NT2/D1 (cell line): Measurements from ENCODE around the gene TFPI.

Experiments used
- SUZ12 ChIP-seq: IDR thresholded peaks from 2 replicates; pipeline ENCODE4 v1.6.1; 2011; ENCODE audit not compliant: insufficient read length, insufficient read depth; ENCODE audit errors: extremely low read depth
- ZNF274 ChIP-seq: IDR thresholded peaks from 2 replicates; pipeline ENCODE4 v1.6.1; 2011; ENCODE audit warnings: mild to moderate bottlenecking, low read depth, low read length

DNA sequence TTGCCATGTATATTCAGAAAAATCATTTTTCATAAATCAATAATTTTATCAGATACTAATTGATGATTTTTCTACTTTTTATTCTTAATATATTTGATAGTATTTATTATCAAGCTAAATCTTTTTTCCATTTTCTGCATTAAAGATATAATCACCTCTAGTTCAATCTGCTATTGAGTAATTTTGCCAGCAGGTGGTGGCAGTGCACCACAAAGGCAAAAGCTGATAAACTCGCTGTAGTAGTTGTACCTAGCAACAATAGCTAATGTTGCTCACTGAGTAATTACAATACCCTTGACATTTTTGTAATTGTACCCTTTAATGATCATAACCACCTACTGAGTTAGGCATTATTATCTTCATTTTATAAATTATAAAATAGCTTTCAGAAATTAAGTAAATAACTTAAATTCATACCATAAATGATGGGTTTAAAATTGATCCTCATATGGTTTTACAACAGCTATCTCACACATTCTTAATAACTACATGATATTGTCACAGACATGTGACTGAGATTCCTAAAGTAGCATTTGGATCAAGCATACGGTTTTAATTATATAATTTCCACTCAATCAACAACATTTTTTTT lies 54.2 kb downstream of the TFPI start:
- TF ChIP-seq SUZ12 (no peak), ZNF274 (no peak)
